ENCODE data around the gene ENOX1. TPM values are rescaled to one million over a fixed set of nuclear protein-coding genes. Genes with fewer than 3 reads are reported as not detected.

Gene ENOX1
- total and polyA plus RNA-seq, 4 donors = 0.33 to 7.7 (median 1.1) TPM

- ATAC-seq (ENCODE audit: insufficient read depth, low FRiP score) (no peak), DNase-seq (no peak)
- TF ChIP-seq CTCF (IDR thresholded peaks at IDR 0.05; ENCODE audit: control extremely low read depth, extremely low read depth) = no peak
- H3K27me3 ChIP-seq (ENCODE audit: control insufficient read depth in 3 of 3, insufficient read depth in 3 of 3, low read length in 2 of 3) = no peaks in the 10 kb centered on the region
- H3K4me1 ChIP-seq (ENCODE audit: control insufficient read depth in 5 of 5, insufficient read depth in 5 of 5, low read length in 5 of 5) = peaks cover 0 to 20% (median 9%) of the 10 kb centered on the region in 5 donors
- no peak overlapping the region for H3K27ac ChIP-seq (ENCODE audit: low read depth in 1 of 2, low read length in 1 of 2)
- peaks cover 0 to 1% (median 0%) of the 10 kb centered on the region in 4 donors for H3K9me3 ChIP-seq (ENCODE audit: control insufficient read depth in 4 of 4, insufficient read depth in 3 of 4, low read length in 3 of 4)
- no peaks in the 10 kb centered on the region for H3K36me3 ChIP-seq (ENCODE audit: control insufficient read depth in 4 of 4, insufficient read depth in 4 of 4, low read length in 4 of 4)
- WGBS, 2 donors = 61 to 66% methylated on average over 4 of the region's 4 CpGs
- no peak overlapping the region for H3K9ac ChIP-seq (ENCODE audit: insufficient read depth in 1 of 2, low read length in 2 of 2)
- no peak overlapping the region for H3K4me3 ChIP-seq
These were observed 212.2 kb downstream of the ENOX1 start for GRCh38 chr13:43574605-43575004.

GRCh38 chr13:43573802-43574514 is 212.8 kb downstream of the ENOX1 start:
- ATAC-seq (ENCODE audit: insufficient read depth, low FRiP score) (no peak), DNase-seq (peak in 1 of 3 donors; percentile 69)
- H3K27me3 ChIP-seq (ENCODE audit: control insufficient read depth in 3 of 3, insufficient read depth in 3 of 3, low read length in 2 of 3) = no peaks in the 10 kb centered on the region
- H3K9ac ChIP-seq (ENCODE audit: insufficient read depth in 1 of 2, low read length in 2 of 2) = no peak overlapping the region
- no peaks in the 10 kb centered on the region for H3K36me3 ChIP-seq (ENCODE audit: control insufficient read depth in 4 of 4, insufficient read depth in 4 of 4, low read length in 4 of 4)
- peaks cover 0 to 20% (median 9%) of the 10 kb centered on the region in 5 donors for H3K4me1 ChIP-seq (ENCODE audit: control insufficient read depth in 5 of 5, insufficient read depth in 5 of 5, low read length in 5 of 5)
- no peak overlapping the region for H3K4me3 ChIP-seq
- 91% methylated on average over 6 of the region's 6 CpGs for WGBS, 2 donors
- peaks cover 0 to 1% (median 0%) of the 10 kb centered on the region in 4 donors for H3K9me3 ChIP-seq (ENCODE audit: control insufficient read depth in 4 of 4, insufficient read depth in 3 of 4, low read length in 3 of 4)
- no peak for TF ChIP-seq CTCF (IDR thresholded peaks at IDR 0.05; ENCODE audit: control extremely low read depth, extremely low read depth)
- no peak overlapping the region for H3K27ac ChIP-seq (ENCODE audit: low read depth in 1 of 2, low read length in 1 of 2)

GRCh38 chr13:43573361-43573740 is 213.4 kb downstream of the ENOX1 start:
- Histone ChIP-seq H3K27me3 (ENCODE audit: control insufficient read depth in 3 of 3, insufficient read depth in 3 of 3, low read length in 2 of 3) (no peaks in the 10 kb centered on the region), H3K4me1 (ENCODE audit: control insufficient read depth in 5 of 5, insufficient read depth in 5 of 5, low read length in 5 of 5) (peaks cover 1 to 23% (median 10%) of the 10 kb centered on the region in 5 donors), H3K9ac (ENCODE audit: insufficient read depth in 1 of 2, low read length in 2 of 2) (no peak overlapping the region), H3K4me3 (no peak overlapping the region), H3K9me3 (ENCODE audit: control insufficient read depth in 4 of 4, insufficient read depth in 3 of 4, low read length in 3 of 4) (peaks cover 0 to 1% (median 0%) of the 10 kb centered on the region in 4 donors), H3K36me3 (ENCODE audit: control insufficient read depth in 4 of 4, insufficient read depth in 4 of 4, low read length in 4 of 4) (no peaks in the 10 kb centered on the region), H3K27ac (ENCODE audit: low read depth in 1 of 2, low read length in 1 of 2) (no peak overlapping the region)
- WGBS, 2 donors = 45 to 74% methylated on average over 4 of the region's 4 CpGs
- ATAC-seq (ENCODE audit: insufficient read depth, low FRiP score) (no peak), DNase-seq (no peak)
- TF ChIP-seq CTCF (IDR thresholded peaks at IDR 0.05; ENCODE audit: control extremely low read depth, extremely low read depth) = no peak
